Left lung (tissue), 10 donors: Measurements from ENCODE around the gene CDC34. TPM values are rescaled to one million over a fixed set of nuclear protein-coding genes. Genes with fewer than 3 reads are reported as not detected.

Experiments
- ATAC-seq: fragments of 200-7000 bp; cut with Tn5 transposase; one replicate; pipeline ENCODE4 v1.9.1; 2020; ENCODE audit warnings: moderate library complexity
- DNase-seq, 4 donors: peaks; one replicate each; pipeline ENCODE4 v3.0.0-alpha.2; 2013 to 2020
- H3K27ac ChIP-seq, 2 donors: fragments of 200-600 bp; sonication (generic) in 1 of 2; one replicate each; pipeline versions ENCODE4 v1.5.0 to v1.8.0; 2020 to 2021
- H3K27me3 ChIP-seq, 2 donors: fragments of 200-600 bp; sonication (generic) in 1 of 2; one replicate each; pipeline versions ENCODE4 v1.5.0 to v1.8.0; 2020 to 2021
- H3K36me3 ChIP-seq, 2 donors: fragments of 200-600 bp; sonication (generic) in 1 of 2; one replicate each; pipeline versions ENCODE4 v1.5.0 to v1.8.0; 2020 to 2021
- H3K4me1 ChIP-seq, 2 donors: fragments of 200-600 bp; one replicate each; pipeline ENCODE4 v1.8.0; 2021
- H3K4me3 ChIP-seq, 2 donors: fragments of 200-600 bp; sonication (generic) in 1 of 2; one replicate each; pipeline versions ENCODE4 v1.5.0 to v1.8.0; 2020 to 2021; ENCODE audit warnings: mild to moderate bottlenecking in 1 of 2
- H3K9me3 ChIP-seq, 2 donors: fragments of 200-600 bp; sonication (generic) in 1 of 2; one replicate each; pipeline versions ENCODE4 v1.5.0 to v1.8.0; 2020 to 2021
- CTCF ChIP-seq, 2 donors: fragments of 200-600 bp; sonication (generic) in 1 of 2; IDR thresholded peaks; one replicate each; pipeline versions ENCODE4 v1.5.0 to v1.8.0; 2021; ENCODE audit warnings: antibody characterized with exemption in 2 of 2
- intact Hi-C, 2 donors: fragments of 100-400 bp; cut with DNase I; formaldehyde crosslinking; loops; one replicate each; pipeline versions ENCODE4 v1.11.2 to v1.14.2; 2022
- polyA plus RNA-seq, 6 donors: library from polyadenylated mRNA; unstranded; fragments of 120-200 nt; gene quantifications; one replicate each; pipeline ENCODE4 v1.2.1, GENCODE V29; 2013; ENCODE audit not compliant: insufficient read length in 6 of 6
- total RNA-seq, 2 donors: library from RNA; stranded (reverse); fragmentation: NEBNext Ultra II Directional; extraction: Animal tissue kit (Norgen Biotek cat#: 25700); gene quantifications; one replicate each; pipeline ENCODE4 v1.2.1, GENCODE V29; 2021
- donor health status: DM: no; HTN: yes; CAD: no.
- donor health status: DM: no; HTN: no; CAD: no.

The CDC34 gene
- total and polyA plus RNA-seq, 8 donors = 42.7 to 62.3 (median 55.0) TPM

GRCh38 chr19:489418-490196, 42.0 kb upstream of the CDC34 start:
- Histone ChIP-seq H3K9me3 (no peaks in the 10 kb centered on the region), H3K27ac (peak overlapping the region; percentile 91 to 94), H3K4me1 (peaks cover 0 to 18% of the 10 kb centered on the region in 2 donors), H3K27me3 (peaks cover 0 to 32% of the 10 kb centered on the region in 2 donors), H3K4me3 (peak overlapping the region; percentile 87), H3K36me3 (no peaks in the 10 kb centered on the region)
- intact Hi-C loops = no loop called here
- ATAC-seq = peak; percentile 43
- peak in 1 of 4 donors; percentile 25 for DNase-seq
- TF ChIP-seq CTCF (IDR thresholded peaks at IDR 0.05) = no peak

- no peaks in the 10 kb centered on the region for H3K36me3 ChIP-seq
- DNase-seq (peak in 1 of 4 donors; percentile 70), ATAC-seq (no peak)
- no peak overlapping the region for H3K27ac ChIP-seq
- peaks cover 0 to 18% of the 10 kb centered on the region in 2 donors for H3K4me1 ChIP-seq
- intact Hi-C loops = no loop called here
- peaks cover 9 to 32% of the 10 kb centered on the region in 2 donors for H3K27me3 ChIP-seq
- H3K9me3 ChIP-seq = no peaks in the 10 kb centered on the region
- TF ChIP-seq CTCF (IDR thresholded peaks at IDR 0.05) = no peak
- H3K4me3 ChIP-seq = no peak overlapping the region
Measured at GRCh38 chr19:491146-491741, 40.3 kb upstream of the CDC34 start.

GRCh38 chr19:492091-492531, 39.4 kb upstream of the CDC34 start:
- no peak for ATAC-seq
- DNase-seq = peak in 1 of 4 donors; percentile 70
- Histone ChIP-seq H3K9me3 (no peaks in the 10 kb centered on the region), H3K4me3 (no peak overlapping the region), H3K36me3 (no peaks in the 10 kb centered on the region), H3K27ac (no peak overlapping the region), H3K4me1 (peaks cover 0 to 18% of the 10 kb centered on the region in 2 donors), H3K27me3 (peaks cover 10 to 27% of the 10 kb centered on the region in 2 donors)
- intact Hi-C loops = no loop called here
- TF ChIP-seq CTCF (IDR thresholded peaks at IDR 0.05) = no peak

- Histone ChIP-seq H3K4me3 (no peak overlapping the region), H3K27ac (no peak overlapping the region), H3K36me3 (no peaks in the 10 kb centered on the region), H3K27me3 (peaks cover 21 to 41% of the 10 kb centered on the region in 2 donors), H3K9me3 (no peaks in the 10 kb centered on the region), H3K4me1 (peaks cover 0 to 23% of the 10 kb centered on the region in 2 donors)
- intact Hi-C loops = no loop called here
- no peak for ATAC-seq
- no peak for TF ChIP-seq CTCF (IDR thresholded peaks at IDR 0.05)
- peak in 1 of 4 donors; percentile 63 for DNase-seq
Measured at GRCh38 chr19:493391-494170, 38.0 kb upstream of the CDC34 start.
